GM12892 (cell line): ENCODE measurements around the gene ASS1.

ENCODE experiments used
- DNase-seq: peaks from one replicate; pipeline ENCODE4 v3.0.0; 2011; ENCODE audit not compliant: insufficient read length
- FAIRE-seq: peaks from 2 replicates; lab custom pipeline; 2011; peaks lifted over from hg19 to GRCh38; lab: Jason Lieb, UNC
- POLR2A ChIP-seq: IDR thresholded peaks from 2 replicates; pipeline ENCODE4 v1.6.1; 2011; ENCODE audit warnings: low read depth, low read length, control low read depth
- POLR2AphosphoS5 ChIP-seq: IDR thresholded peaks from 2 replicates; pipeline ENCODE4 v1.6.1; 2011; ENCODE audit warnings: low read depth, low read length, control low read depth
- TAF1 ChIP-seq: IDR thresholded peaks from 2 replicates; pipeline ENCODE4 v1.6.1; 2011; ENCODE audit warnings: low read depth, mild to moderate bottlenecking, control low read depth, low read length, borderline replicate concordance

Gene ASS1

GRCh38 chr9:130498298-130498917 is 53.6 kb downstream of the ASS1 start:
- no peak for TF ChIP-seq POLR2AphosphoS5
- FAIRE-seq (no peak), DNase-seq (no peak)

- FAIRE-seq (no peak), DNase-seq (no peak)
- no peak for TF ChIP-seq POLR2A
- TF ChIP-seq TAF1, result no peak
- TF ChIP-seq POLR2AphosphoS5, result no peak
Measured at GRCh38 chr9:130498918-130499698, 54.3 kb downstream of the ASS1 start.

GRCh38 chr9:130499804-130500263 is 55.1 kb downstream of the ASS1 start:
- no peak for DNase-seq
- TF ChIP-seq TAF1, result no peak
- TF ChIP-seq POLR2A, result no peak
- TF ChIP-seq POLR2AphosphoS5, result no peak
- FAIRE-seq, result no peak

GRCh38 chr9:130500340-130501180 is 55.8 kb downstream of the ASS1 start:
- no peak for TF ChIP-seq POLR2A
- TF ChIP-seq TAF1, result no peak
- no peak for TF ChIP-seq POLR2AphosphoS5
- DNase-seq, result no peak
- FAIRE-seq, result no peak

- TF ChIP-seq POLR2A, result no peak
- no peak for TF ChIP-seq TAF1
- TF ChIP-seq POLR2AphosphoS5, result no peak
- DNase-seq (no peak), FAIRE-seq (no peak)
Measured at GRCh38 chr9:130501639-130502038, 56.9 kb downstream of the ASS1 start.

- TF ChIP-seq POLR2AphosphoS5, result no peak
- no peak for TF ChIP-seq POLR2A
- no peak for TF ChIP-seq TAF1
- no peak for DNase-seq
- no peak for FAIRE-seq
Measured at GRCh38 chr9:130508218-130508617, 63.5 kb downstream of the ASS1 start.

- no peak for DNase-seq
- no peak for FAIRE-seq
- TF ChIP-seq TAF1 (no peak), POLR2A (no peak), POLR2AphosphoS5 (no peak)
Measured at GRCh38 chr9:130512199-130512598, 67.4 kb downstream of the ASS1 start.

- FAIRE-seq (no peak), DNase-seq (no peak)
- TF ChIP-seq TAF1, result no peak
- TF ChIP-seq POLR2AphosphoS5, result no peak
- no peak for TF ChIP-seq POLR2A
Measured at GRCh38 chr9:130513078-130513477, 68.3 kb downstream of the ASS1 start.

GRCh38 chr9:130518233-130518632 is 73.5 kb downstream of the ASS1 start:
- FAIRE-seq, result no peak
- TF ChIP-seq POLR2AphosphoS5 (no peak), TAF1 (no peak), POLR2A (no peak)
- no peak for DNase-seq

- no peak for FAIRE-seq
- TF ChIP-seq POLR2A (no peak), POLR2AphosphoS5 (no peak)
- DNase-seq, result no peak
Measured at GRCh38 chr9:130518943-130519799, 74.4 kb downstream of the ASS1 start.

- DNase-seq (no peak), FAIRE-seq (no peak)
- no peak for TF ChIP-seq POLR2A
- TF ChIP-seq POLR2AphosphoS5, result no peak
- TF ChIP-seq TAF1, result no peak
Measured at GRCh38 chr9:130519927-130520326, 75.2 kb downstream of the ASS1 start.
